Measurements from ENCODE around the gene RHOD. TPM values are rescaled to one million over a fixed set of nuclear protein-coding genes. Genes with fewer than 3 reads are reported as not detected.

Gene RHOD
- total RNA-seq, 2 experiments from 2014 or later, result 0.47 to 0.78 TPM

GRCh38 chr11:67022961-67023956 is 33.4 kb upstream of the RHOD start, which contains the start of gene SYT12:
Gene SYT12 (plus strand): TSS chr11:67023134. CDS start chr11:67030145, 7,011 bp downstream.
- Mint-ChIP-seq H3K4me3 (peak within 1 kb of the TSS; percentile 46), H3K27ac (no peak within 1 kb of the TSS), H3K27me3 (peaks cover 39% of the 10 kb centered on the region), H3K36me3 (ENCODE audit: low read depth) (peaks cover 1% of the 10 kb centered on the region), H3K9me3 (ENCODE audit: low read depth) (peaks cover 3% of the 10 kb centered on the region), H3K4me1 (peaks cover 33% of the 10 kb centered on the region)
- ATAC-seq (no peak), DNase-seq (peak; percentile 40)
- intact Hi-C loops (cut with DNase I, micrococcal nuclease), result loop anchor here in 1 of 2 experiments (5.0 kb wide), 1 partner anchor 66 kb away; the partner anchor contains the start of gene PC
- ChIA-PET CTCF (interaction anchor here (0.5 to 1.5 kb wide), 4 partner anchors 16 to 359 kb away, joined by 3 to 7 read pairs (median 4); no protein-coding TSS in a partner anchor), POLR2A (interaction anchor here (0.8 kb wide), 1 partner anchor 21 kb away, joined by 3 read pairs; no protein-coding TSS in a partner anchor)

GRCh38 chr11:67023957-67024353 is 32.7 kb upstream of the RHOD start:
- POLR2A ChIA-PET, result no interaction called here

GRCh38 chr11:67024410-67024809 is 32.2 kb upstream of the RHOD start:
- no peaks in the 10 kb centered on the region for H3K9me3 Mint-ChIP-seq (ENCODE audit: low read depth)
- POLR2A ChIA-PET, result no interaction called here
- ATAC-seq, result peak; percentile 65
- H3K4me3 Mint-ChIP-seq, result no peak overlapping the region
- peaks cover 33% of the 10 kb centered on the region for H3K4me1 Mint-ChIP-seq
- H3K27ac Mint-ChIP-seq, result no peak overlapping the region
- intact Hi-C loops (cut with DNase I, micrococcal nuclease), result loop anchor here in 1 of 2 experiments (5.0 kb wide), 1 partner anchor 67 kb away; the partner anchor contains the start of gene PC
- CTCF ChIA-PET, result interaction anchor here (1.5 kb wide), 1 partner anchor 30 kb away, joined by 7 read pairs; no protein-coding TSS in a partner anchor
- peaks cover 43% of the 10 kb centered on the region for H3K27me3 Mint-ChIP-seq
- H3K36me3 Mint-ChIP-seq (ENCODE audit: low read depth), result no peaks in the 10 kb centered on the region
- DNase-seq, result peak; percentile 79

More at GRCh38 chr11:67023957-67024353, 32.7 kb upstream of the RHOD start:
- Mint-ChIP-seq H3K36me3 (ENCODE audit: low read depth) (no peaks in the 10 kb centered on the region), H3K4me1 (peaks cover 33% of the 10 kb centered on the region), H3K9me3 (ENCODE audit: low read depth) (no peaks in the 10 kb centered on the region), H3K4me3 (peak overlapping the region; percentile 17), H3K27ac (no peak overlapping the region), H3K27me3 (peaks cover 40% of the 10 kb centered on the region)
- ATAC-seq (no peak), DNase-seq (no peak)
- CTCF ChIA-PET, result interaction anchor here (0.5 to 1.5 kb wide), 2 partner anchors 30 to 358 kb away, joined by 3 to 7 read pairs; no protein-coding TSS in a partner anchor
- intact Hi-C loops (cut with DNase I, micrococcal nuclease), result loop anchor here in 1 of 2 experiments (5.0 kb wide), 1 partner anchor 67 kb away; the partner anchor contains the start of gene PC

DNA sequence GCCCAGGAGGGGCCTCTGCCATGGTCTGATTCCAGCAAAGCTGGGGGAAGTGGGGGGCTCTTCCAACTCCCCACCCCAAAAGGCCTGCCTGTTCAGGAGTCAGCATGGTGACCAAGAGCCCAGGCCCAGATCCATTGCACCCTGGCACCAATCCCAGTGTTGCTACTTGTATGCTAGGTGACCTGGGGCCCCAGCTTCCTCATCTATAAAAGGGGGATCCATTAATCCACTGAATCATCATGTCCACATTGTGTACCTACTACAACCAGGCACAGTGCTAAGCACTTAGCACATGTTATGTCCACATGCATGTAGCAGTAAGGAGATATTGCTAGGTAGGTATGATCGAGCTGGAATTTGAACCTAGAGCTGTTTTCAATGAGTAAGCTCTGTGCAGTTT is 31.7 kb upstream of the RHOD start:
- no peak for DNase-seq
- intact Hi-C loops (cut with DNase I, micrococcal nuclease), result loop anchor here in 1 of 2 experiments (5.0 kb wide), 1 partner anchor 68 kb away; the partner anchor contains the start of gene PC
- Mint-ChIP-seq H3K9me3 (ENCODE audit: low read depth) (no peaks in the 10 kb centered on the region), H3K4me1 (peaks cover 33% of the 10 kb centered on the region), H3K27ac (no peak overlapping the region), H3K36me3 (ENCODE audit: low read depth) (no peaks in the 10 kb centered on the region), H3K27me3 (peaks cover 44% of the 10 kb centered on the region), H3K4me3 (no peak overlapping the region)
- ChIA-PET CTCF (interaction anchor here (1.0 to 1.5 kb wide), 2 partner anchors 9 to 29 kb away, joined by 4 to 7 read pairs; no protein-coding TSS in a partner anchor), POLR2A (interaction anchor here (0.5 kb wide), 1 partner anchor 31 kb away, joined by 3 read pairs; no protein-coding TSS in a partner anchor)
- no peak for ATAC-seq

- no peak overlapping the region for H3K27ac Mint-ChIP-seq
- ATAC-seq, result no peak
- ChIA-PET POLR2A (interaction anchor here (0.6 kb wide), 1 partner anchor 453 kb away, joined by 3 read pairs; no protein-coding TSS in a partner anchor), CTCF (interaction anchor here (0.6 to 1.2 kb wide), 4 partner anchors 9 to 593 kb away, joined by 3 to 4 read pairs (median 4); no protein-coding TSS in a partner anchor)
- H3K36me3 Mint-ChIP-seq (ENCODE audit: low read depth), result no peaks in the 10 kb centered on the region
- H3K27me3 Mint-ChIP-seq, result peaks cover 45% of the 10 kb centered on the region
- no peak overlapping the region for H3K4me3 Mint-ChIP-seq
- no peaks in the 10 kb centered on the region for H3K9me3 Mint-ChIP-seq (ENCODE audit: low read depth)
- H3K4me1 Mint-ChIP-seq, result peaks cover 33% of the 10 kb centered on the region
- intact Hi-C loops (cut with DNase I, micrococcal nuclease), result no loop called here
- DNase-seq, result no peak
Observed at GRCh38 chr11:67025750-67026149, 30.9 kb upstream of the RHOD start.

GRCh38 chr11:67026941-67027340 is 29.7 kb upstream of the RHOD start:
- Mint-ChIP-seq H3K27ac (no peak overlapping the region), H3K36me3 (ENCODE audit: low read depth) (no peaks in the 10 kb centered on the region), H3K9me3 (ENCODE audit: low read depth) (no peaks in the 10 kb centered on the region), H3K27me3 (peaks cover 44% of the 10 kb centered on the region), H3K4me1 (peaks cover 28% of the 10 kb centered on the region), H3K4me3 (no peak overlapping the region)
- POLR2A ChIA-PET, result no interaction called here
- CTCF ChIA-PET, result interaction anchor here (0.6 to 1.2 kb wide), 2 partner anchors 26 to 44 kb away, joined by 3 to 4 read pairs; no protein-coding TSS in a partner anchor
- intact Hi-C loops (cut with DNase I, micrococcal nuclease), result no loop called here
- DNase-seq (no peak), ATAC-seq (no peak)

GRCh38 chr11:67027483-67027930 is 29.1 kb upstream of the RHOD start:
- Mint-ChIP-seq H3K27ac (no peak overlapping the region), H3K27me3 (peaks cover 40% of the 10 kb centered on the region), H3K9me3 (ENCODE audit: low read depth) (no peaks in the 10 kb centered on the region), H3K36me3 (ENCODE audit: low read depth) (no peaks in the 10 kb centered on the region), H3K4me3 (no peak overlapping the region), H3K4me1 (peaks cover 23% of the 10 kb centered on the region)
- ChIA-PET POLR2A (interaction anchor here (0.6 kb wide), 1 partner anchor 217 kb away, joined by 3 read pairs; no protein-coding TSS in a partner anchor), CTCF (interaction anchor here (0.6 to 0.9 kb wide), 2 partner anchors 44 kb away, joined by 3 read pairs; no protein-coding TSS in a partner anchor)
- DNase-seq, result no peak
- no peak for ATAC-seq
- intact Hi-C loops (cut with DNase I, micrococcal nuclease), result no loop called here

GRCh38 chr11:67027943-67028542 is 28.6 kb upstream of the RHOD start:
- Mint-ChIP-seq H3K27ac (no peak overlapping the region), H3K27me3 (peaks cover 39% of the 10 kb centered on the region), H3K4me1 (peaks cover 21% of the 10 kb centered on the region), H3K9me3 (ENCODE audit: low read depth) (no peaks in the 10 kb centered on the region), H3K36me3 (ENCODE audit: low read depth) (no peaks in the 10 kb centered on the region), H3K4me3 (no peak overlapping the region)
- DNase-seq (no peak), ATAC-seq (no peak)
- ChIA-PET CTCF (interaction anchor here (0.9 kb wide), 1 partner anchor 43 kb away, joined by 3 read pairs; no protein-coding TSS in a partner anchor), POLR2A (interaction anchor here (0.6 kb wide), 1 partner anchor 216 kb away, joined by 3 read pairs; no protein-coding TSS in a partner anchor)
- intact Hi-C loops (cut with DNase I, micrococcal nuclease), result no loop called here

DNA sequence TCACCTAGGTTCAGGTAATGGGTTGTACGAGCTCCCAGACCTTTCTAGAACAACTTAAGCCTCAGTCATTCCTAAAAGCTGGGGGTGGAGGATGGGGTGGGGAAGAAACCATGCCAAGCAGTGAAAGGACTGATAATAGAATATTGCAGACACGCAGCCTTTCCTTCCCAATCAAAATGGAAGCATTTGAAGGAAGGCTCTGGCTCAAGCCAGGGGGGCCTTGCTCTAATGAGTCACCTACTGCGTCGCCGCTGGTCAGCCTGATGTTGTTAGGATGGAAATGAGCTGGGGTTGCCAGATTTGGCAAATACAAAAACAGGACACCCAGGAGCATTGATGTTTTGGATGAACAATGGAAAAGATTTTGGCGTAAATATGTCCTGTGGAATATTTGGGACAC is 27.5 kb upstream of the RHOD start:
- peaks cover 33% of the 10 kb centered on the region for H3K27me3 Mint-ChIP-seq
- intact Hi-C loops (cut with DNase I, micrococcal nuclease), result no loop called here
- ATAC-seq (no peak), DNase-seq (no peak)
- POLR2A ChIA-PET, result no interaction called here
- H3K9me3 Mint-ChIP-seq (ENCODE audit: low read depth), result no peaks in the 10 kb centered on the region
- H3K4me1 Mint-ChIP-seq, result peaks cover 14% of the 10 kb centered on the region
- no peak overlapping the region for H3K4me3 Mint-ChIP-seq
- H3K27ac Mint-ChIP-seq, result no peak overlapping the region
- CTCF ChIA-PET, result interaction anchor here (0.6 to 0.7 kb wide), 2 partner anchors 14 to 132 kb away, joined by 3 to 4 read pairs; no protein-coding TSS in a partner anchor
- no peaks in the 10 kb centered on the region for H3K36me3 Mint-ChIP-seq (ENCODE audit: low read depth)

GRCh38 chr11:67030976-67031375 is 25.7 kb upstream of the RHOD start:
- H3K27ac Mint-ChIP-seq, result no peak overlapping the region
- no peaks in the 10 kb centered on the region for H3K9me3 Mint-ChIP-seq (ENCODE audit: low read depth)
- no peak for DNase-seq
- no peaks in the 10 kb centered on the region for H3K4me1 Mint-ChIP-seq
- CTCF ChIA-PET, result no interaction called here
- H3K27me3 Mint-ChIP-seq, result peaks cover 26% of the 10 kb centered on the region
- no peak overlapping the region for H3K4me3 Mint-ChIP-seq
- intact Hi-C loops (cut with DNase I, micrococcal nuclease), result no loop called here
- no peaks in the 10 kb centered on the region for H3K36me3 Mint-ChIP-seq (ENCODE audit: low read depth)
- ATAC-seq, result no peak
- POLR2A ChIA-PET, result no interaction called here

All from activated CD4-positive, alpha-beta T cell treated with anti-CD3 and anti-CD28 coated beads for 36 hours (primary cell).